K562 (cell line): ENCODE measurements around the gene KCNQ2. TPM values are rescaled to one million over a fixed set of nuclear protein-coding genes. Genes with fewer than 3 reads are reported as not detected.

Source experiments
- ATAC-seq: fragments of 200-7000 bp; cut with Tn5 transposase; 3 replicates; pipeline ENCODE4 v1.9.1; 2020; ENCODE audit warnings: moderate library complexity
- BruUV-seq: library from RNA; stranded (reverse); fragments of 400-500 nt; replicated peaks from 2 replicates; lab custom pipeline; 2021; lab: Mats Ljungman, UMichigan
- CTCF ChIA-PET: fragments of 300-600 bp; formaldehyde crosslinking; extraction: SDS; loops from one replicate; lab custom pipeline; 2021; ENCODE audit warnings: low intra/inter-chr PET ratio; lab: Yijun Ruan, JAX
- POLR2A ChIA-PET: fragments of 300-600, 350-650 bp; sonication (Branson Sonifier 250); formaldehyde crosslinking; extraction: SDS; loops from one replicate; lab custom pipeline; 2021; ENCODE audit warnings: antibody characterized with exemption, inconsistent platforms; lab: Yijun Ruan, JAX
- DNase-seq, 4 experiments: peaks; one replicate each; pipeline versions ENCODE4 v3.0.0 to v3.0.0-alpha.2; 2011 to 2018; ENCODE audit warnings: low spot score in 3 of 4, mixed read lengths in 3 of 4; ENCODE audit errors: extremely low read depth in 1 of 4
- FAIRE-seq: peaks from 2 replicates; lab custom pipeline; 2011; peaks lifted over from hg19 to GRCh38; lab: Jason Lieb, UNC
- H2AFZ ChIP-seq: 2 replicates; pipeline ENCODE4 v1.6.0; 2011; ENCODE audit warnings: low read depth, low read length, control low read depth, inconsistent platforms
- H3K27ac ChIP-seq: fragments of 200-600 bp; 3 replicates; pipeline ENCODE4 v1.8.0; 2011; ENCODE audit warnings: low read depth, mild to moderate bottlenecking, control low read depth, inconsistent platforms, low read length, moderate library complexity, mixed read lengths; ENCODE audit errors: extremely low read depth
- H3K27me3 ChIP-seq, 2 experiments: fragments of 300-600 bp in 1 of 2; 2 replicates in 1 of 2; 3 replicates in 1 of 2; pipeline versions ENCODE4 v1.6.0 to v1.8.0; 2011; ENCODE audit warnings: inconsistent platforms in 2 of 2, low read length in 2 of 2, mild to moderate bottlenecking in 1 of 2, mixed read lengths in 1 of 2, moderate library complexity in 1 of 2; ENCODE audit not compliant: control insufficient read depth in 2 of 2, insufficient read depth in 2 of 2
- H3K36me3 ChIP-seq: fragments of 300-600 bp; 3 replicates; pipeline ENCODE4 v1.8.0; 2011; ENCODE audit warnings: mild to moderate bottlenecking, low read length, inconsistent platforms; ENCODE audit not compliant: control insufficient read depth, insufficient read depth
- H3K4me1 ChIP-seq, 2 experiments: fragments of 200-600 bp in 1 of 2; replicated peaks in 1 of 2; 2 replicates in 1 of 2; 3 replicates in 1 of 2; pipeline versions ENCODE4 v1.5.1 to v1.8.0; 2011; ENCODE audit warnings: inconsistent platforms in 2 of 2, low read length in 2 of 2, mild to moderate bottlenecking in 1 of 2, mixed read lengths in 1 of 2, moderate library complexity in 1 of 2; ENCODE audit not compliant: control insufficient read depth in 2 of 2, insufficient read depth in 2 of 2
- H3K4me2 ChIP-seq: 2 replicates; pipeline ENCODE4 v1.6.1; 2011; ENCODE audit warnings: low read length, control low read depth, inconsistent platforms, mixed read lengths; ENCODE audit not compliant: insufficient read depth
- H3K4me3 ChIP-seq: fragments of 200-600 bp; sonication (generic), shearing (Covaris generic); 2 replicates; pipeline ENCODE4 v1.5.1; 2016; ENCODE audit warnings: control low read depth, inconsistent platforms
- H3K79me2 ChIP-seq: fragments of 200-600 bp; 3 replicates; pipeline ENCODE4 v1.8.0; 2011; ENCODE audit warnings: low read length, inconsistent platforms; ENCODE audit not compliant: control insufficient read depth, insufficient read depth
- H3K9ac ChIP-seq, 2 experiments: 2 replicates each; pipeline versions ENCODE4 v1.6.0 to v1.6.1; 2011; ENCODE audit warnings: low read depth in 2 of 2, low read length in 2 of 2, control low read depth in 1 of 2, inconsistent platforms in 1 of 2, mild to moderate bottlenecking in 1 of 2, mixed read lengths in 1 of 2; ENCODE audit not compliant: insufficient read depth in 1 of 2
- H3K9me1 ChIP-seq: one replicate; pipeline ENCODE4 v1.6.0; 2011; ENCODE audit warnings: inconsistent platforms, mild to moderate bottlenecking, low read length, moderate library complexity; ENCODE audit not compliant: control insufficient read depth, insufficient read depth
- H3K9me3 ChIP-seq: replicated peaks from 2 replicates; pipeline ENCODE4 v1.5.1; 2011; ENCODE audit warnings: low read depth, low read length, inconsistent platforms; ENCODE audit not compliant: control insufficient read depth, insufficient read depth
- H4K20me1 ChIP-seq: replicated peaks from 2 replicates; pipeline ENCODE4 v1.6.1; 2011; ENCODE audit warnings: low read length, inconsistent platforms, mixed read lengths; ENCODE audit not compliant: control insufficient read depth, insufficient read depth
- CCAR2 ChIP-seq: fragments of 200-400 bp; formaldehyde crosslinking; IDR thresholded peaks from 2 replicates; pipeline ENCODE4 v1.6.1; 2017; ENCODE audit warnings: mild to moderate bottlenecking, low read depth, low read length
- E2F8 ChIP-seq: fragments of 450-650 bp; IDR thresholded peaks from 2 replicates; pipeline ENCODE4 v1.7.1; 2018; ENCODE audit warnings: mild to moderate bottlenecking, low read depth; ENCODE audit not compliant: partially characterized antibody
- GTF2A2 ChIP-seq: IDR thresholded peaks from 2 replicates; pipeline ENCODE4 v1.6.1; 2016; ENCODE audit warnings: mild to moderate bottlenecking, missing genetic modification characterization, missing compliant biosample characterization
- MAFF ChIP-seq: IDR thresholded peaks from 2 replicates; pipeline ENCODE4 v1.6.1; 2012; ENCODE audit warnings: low read length, improper control_type of control experiment
- MBD2 ChIP-seq: sonication (generic); IDR thresholded peaks from 2 replicates; pipeline ENCODE4 v1.6.1; 2016; ENCODE audit warnings: low read depth, borderline replicate concordance
- SRSF9 ChIP-seq: fragments of 200-400 bp; formaldehyde crosslinking; IDR thresholded peaks from 2 replicates; pipeline ENCODE4 v1.6.1; 2017; ENCODE audit warnings: low read depth, low read length, borderline replicate concordance
- ZNF586 ChIP-seq: fragments of 450-650 bp; formaldehyde crosslinking; conservative IDR thresholded peaks from 2 replicates; pipeline ENCODE4 v1.4.0; 2020; ENCODE audit warnings: mild to moderate bottlenecking, moderate library complexity
- ZNF589 ChIP-seq: fragments of 200-800 bp; sonication (Bioruptor generic); IDR thresholded peaks from 2 replicates; pipeline ENCODE4 v1.6.1; 2016; ENCODE audit warnings: low read depth, missing genetic modification characterization, missing compliant biosample characterization
- WGBS: fragments of 100-300 bp; shearing (Covaris generic); methylation state at CpG from one replicate; pipeline ENCODE4 v1.1.6; 2016; ENCODE audit warnings: low coverage, mixed read lengths; ENCODE audit not compliant: insufficient coverage; ENCODE audit errors: missing lambda C conversion rate; 5-methylcytosine and 5-hydroxymethylcytosine counted together
- in situ Hi-C: fragments of 300-500 bp; cut with MboI; formaldehyde crosslinking; loops from 4 replicates; pipeline ENCODE4 v1.15.0; 2018; ENCODE audit warnings: inconsistent platforms, mixed read lengths
- intact Hi-C: fragments of 100-400 bp; cut with micrococcal nuclease; formaldehyde crosslinking; loops from 2 replicates; pipeline ENCODE4 v1.14.2; 2022
- polyA plus RNA-seq, 8 experiments: library from polyadenylated mRNA; depleted of rRNA in 4 of 8; stranded (reverse) in 5 of 8; unstranded in 3 of 8; fragments of >200 nt; fragmentation: Nextera tagmentation in 2 of 8; fragmentation: Illumina TruSeq in 1 of 8; extraction: Ambion mirVana in 2 of 8; extraction: Trizol in 1 of 8; gene quantifications; 2 replicates each; pipeline versions ENCODE4 v1.2.1 to v1.2.3, GENCODE V29; 2011 to 2014; ENCODE audit warnings: inconsistent platforms in 1 of 8, missing spikeins in 1 of 8
- total RNA-seq, 7 experiments: library from RNA; depleted of rRNA in 6 of 7; stranded (reverse); fragments of >200 nt in 6 of 7; fragmentation: Illumina TruSeq in 2 of 7; extraction: Trizol in 2 of 7; gene quantifications; 2 replicates each; pipeline versions ENCODE4 v1.2.1 to v1.2.3, GENCODE V29; 2011 to 2021; ENCODE audit warnings: low replicate concordance in 1 of 7
- TF ChIP-seq, protein P1 (sequence below): IDR thresholded peaks from 2 replicates; pipeline ENCODE4 v1.6.1; 2014; ENCODE audit warnings: antibody characterized with exemption

The KCNQ2 gene
- total and polyA plus RNA-seq, 9 of the 15 experiments (the other 6 are each of a cell fraction or from before 2014, with no cell fraction given) = 0.13 to 0.16 TPM; not detected in 7

GRCh38 chr20:63411151-63411897 lies 61.1 kb downstream of the KCNQ2 start:
- Histone ChIP-seq H3K9me1 (no peaks in the 10 kb centered on the region), H3K4me1 (peaks cover 0 to 42% of the 10 kb centered on the region in 2 experiments; a peak in 2 of 5 replicates), H3K4me3 (no peak overlapping the region), H2AFZ (no peak overlapping the region), H3K27me3 (peaks cover 23 to 92% of the 10 kb centered on the region in 2 experiments; a peak in 4 of 5 replicates), H3K4me2 (no peak overlapping the region), H3K36me3 (no peaks in the 10 kb centered on the region), H3K9me3 (no peaks in the 10 kb centered on the region), H3K79me2 (no peaks in the 10 kb centered on the region), H4K20me1 (no peaks in the 10 kb centered on the region; the same call in 1 of the 2 replicates), H3K27ac (no peak overlapping the region), H3K9ac (no peak overlapping the region)
- FAIRE-seq (no peak), ATAC-seq (no peak), DNase-seq (no peak)
- in situ Hi-C loops = no loop called here
- BruUV-seq = no TSS peak
- 3% methylated on average over 23 of the region's 27 CpGs for WGBS
- POLR2A ChIA-PET = no interaction called here
- TF ChIP-seq ZNF589 (CRISPR knock-in tag) (no peak), E2F8 (no peak), MBD2 (no peak), ZNF586 (CRISPR knock-in tag) (no peak), CCAR2 (no peak), MAFF (no peak), SRSF9 (no peak), GTF2A2 (tag) (no peak)
- TF ChIP-seq, protein P1, sequence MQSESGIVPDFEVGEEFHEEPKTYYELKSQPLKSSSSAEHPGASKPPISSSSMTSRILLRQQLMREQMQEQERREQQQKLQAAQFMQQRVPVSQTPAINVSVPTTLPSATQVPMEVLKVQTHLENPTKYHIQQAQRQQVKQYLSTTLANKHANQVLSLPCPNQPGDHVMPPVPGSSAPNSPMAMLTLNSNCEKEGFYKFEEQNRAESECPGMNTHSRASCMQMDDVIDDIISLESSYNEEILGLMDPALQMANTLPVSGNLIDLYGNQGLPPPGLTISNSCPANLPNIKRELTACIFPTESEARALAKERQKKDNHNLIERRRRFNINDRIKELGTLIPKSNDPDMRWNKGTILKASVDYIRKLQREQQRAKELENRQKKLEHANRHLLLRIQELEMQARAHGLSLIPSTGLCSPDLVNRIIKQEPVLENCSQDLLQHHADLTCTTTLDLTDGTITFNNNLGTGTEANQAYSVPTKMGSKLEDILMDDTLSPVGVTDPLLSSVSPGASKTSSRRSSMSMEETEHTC = no peak
- intact Hi-C loops = no loop called here
- CTCF ChIA-PET = no interaction called here
